Activated T-cell treated with anti-CD3 and anti-CD28 coated beads for 24 hours (primary cell): ENCODE data around the gene TBC1D3L.
"Not testable (repeated sequence)": the region's sequence is repeated elsewhere in the genome, so short reads cannot be mapped to it uniquely, and the experiment has no call there.

Experiments
- DNase-seq: peaks from one replicate; pipeline ENCODE4 v3.0.0-alpha.2; 2020; ENCODE audit warnings: low read depth

The TBC1D3L gene

GRCh38 chr17:37988960-37989359 is at the start of gene TBC1D3L:
TSS of gene TBC1D3L (minus strand) at chr17:37989060. CDS start at chr17:37987520, 1,540 bp downstream.
- DNase-seq, result not testable (repeated sequence)

DNA sequence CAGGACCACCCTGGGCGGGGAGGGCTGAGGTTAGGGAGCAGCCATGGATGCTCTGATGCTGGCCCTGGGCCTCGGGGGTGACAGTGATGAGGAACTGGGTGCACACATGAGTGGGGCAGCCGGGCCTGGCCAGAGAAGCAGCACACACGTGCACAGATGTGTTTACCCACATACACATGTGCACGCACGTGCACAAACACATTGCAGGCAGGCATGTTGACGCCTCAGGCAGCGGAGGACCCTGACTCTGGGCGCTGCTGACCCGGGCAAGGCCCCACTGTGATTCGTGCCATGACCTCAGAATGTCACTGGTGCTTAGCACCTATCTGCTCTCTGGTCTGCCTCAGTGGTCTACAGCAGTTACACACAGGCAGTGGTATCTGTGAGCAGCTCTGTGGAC is 14.8 kb upstream of the TBC1D3L start, which contains the start of gene TBC1D3D:
TBC1D3D (plus strand) TSS at position 301 of the 400 bp plus-strand sequence. CDS start 1,585 bp downstream, outside the sequence.
- DNase-seq, result not testable (repeated sequence)
